Rectal smooth muscle tissue (tissue), 1 donor: Measurements from ENCODE around the gene CHI3L2.

Experiments used
- H3K27ac ChIP-seq: one replicate; pipeline ENCODE4 v1.7.0; 2013; ENCODE audit warnings: low read depth, low read length, inconsistent platforms
- H3K27me3 ChIP-seq: one replicate; pipeline ENCODE4 v1.7.0; 2013; ENCODE audit warnings: low read length; ENCODE audit not compliant: control insufficient read depth, insufficient read depth
- H3K36me3 ChIP-seq: one replicate; pipeline ENCODE4 v1.7.0; 2013; ENCODE audit warnings: low read length; ENCODE audit not compliant: control insufficient read depth, insufficient read depth
- H3K4me1 ChIP-seq: one replicate; pipeline ENCODE4 v1.7.0; 2013; ENCODE audit warnings: low read length; ENCODE audit not compliant: control insufficient read depth, insufficient read depth
- H3K4me3 ChIP-seq: one replicate; pipeline ENCODE4 v1.7.0; 2013; ENCODE audit warnings: low read length
- H3K9ac ChIP-seq: one replicate; pipeline ENCODE4 v1.7.0; 2013; ENCODE audit warnings: low read length

Gene CHI3L2

DNA sequence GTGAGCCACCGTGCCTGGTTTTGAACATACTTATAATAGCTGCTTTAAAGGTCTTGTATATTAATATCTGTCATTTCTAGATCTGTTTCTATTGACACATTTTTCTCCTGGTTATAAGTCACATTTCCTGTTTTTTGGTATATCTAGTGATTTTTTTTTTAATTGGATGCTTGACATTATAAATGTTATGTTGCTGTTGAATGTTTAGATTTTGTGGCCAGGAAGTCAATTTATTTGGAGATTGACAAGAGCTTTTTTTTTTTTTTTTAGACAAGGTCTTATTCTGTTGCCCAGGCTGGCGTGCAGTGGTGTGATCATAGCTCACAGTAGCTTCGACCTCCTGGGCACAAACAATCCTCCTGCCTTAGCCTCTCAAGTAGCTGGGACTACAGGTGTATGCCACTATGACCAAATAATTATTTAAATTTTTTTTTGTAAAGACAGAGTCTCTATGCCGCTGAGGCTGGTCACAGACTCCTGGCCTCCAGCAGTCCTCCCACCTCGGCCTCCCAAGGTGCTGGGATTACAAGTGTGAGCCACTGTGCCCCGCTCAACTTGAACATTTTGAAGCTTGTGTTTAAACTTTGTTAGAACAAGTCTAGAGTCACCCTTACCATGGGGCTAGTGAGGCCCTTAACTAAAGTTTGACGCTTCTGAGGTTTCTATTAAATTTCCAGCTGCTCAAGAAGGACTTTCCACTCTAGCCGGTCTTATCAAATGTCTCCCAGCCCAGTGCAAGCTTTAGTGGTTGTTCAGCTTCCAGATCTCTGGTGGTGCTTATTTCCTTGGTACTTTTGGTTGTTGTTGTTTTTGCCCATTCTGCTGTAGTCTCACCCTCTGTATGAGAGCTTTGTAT is 8.6 kb upstream of the CHI3L2 start:
- H3K27me3 ChIP-seq = no peaks in the 10 kb centered on the region
- no peak overlapping the region for H3K9ac ChIP-seq
- H3K4me3 ChIP-seq = no peak overlapping the region
- no peak overlapping the region for H3K27ac ChIP-seq
- no peaks in the 10 kb centered on the region for H3K4me1 ChIP-seq
- no peaks in the 10 kb centered on the region for H3K36me3 ChIP-seq

DNA sequence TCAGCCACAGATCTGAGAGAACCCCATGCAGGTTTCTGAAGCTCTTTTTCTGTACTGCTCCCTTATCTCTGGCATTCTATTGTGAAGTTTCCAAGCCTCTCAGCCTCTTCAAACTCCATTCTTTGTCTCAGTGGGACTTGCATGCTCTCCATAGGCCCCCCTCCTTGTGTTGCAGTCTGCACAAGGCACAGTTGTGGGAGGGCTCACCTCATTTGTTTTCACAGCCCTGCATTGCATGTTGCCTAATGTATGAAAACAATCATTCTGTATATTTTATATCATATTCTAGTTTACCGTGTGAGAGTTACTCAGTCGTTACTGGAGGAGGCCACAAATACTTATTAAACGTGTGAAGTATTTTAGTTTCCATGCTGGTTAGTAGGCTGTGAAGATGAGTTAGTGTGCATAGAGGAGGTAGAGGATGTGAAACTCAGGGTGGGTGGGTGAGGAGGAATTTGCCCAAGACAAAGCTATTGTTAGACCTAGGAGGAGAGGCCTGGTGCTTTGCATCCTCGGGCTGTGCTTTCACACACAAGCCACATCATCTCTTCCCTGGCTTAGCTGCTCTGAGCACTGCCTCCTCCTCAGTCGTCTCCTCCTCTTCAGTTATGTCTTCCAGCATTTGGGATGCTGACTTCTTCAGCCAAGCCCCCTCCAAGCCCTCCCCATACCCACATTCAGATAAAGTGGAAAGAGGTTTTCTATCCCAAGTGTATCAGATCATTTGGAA is 7.8 kb upstream of the CHI3L2 start:
- Histone ChIP-seq H3K9ac (no peak overlapping the region), H3K4me1 (no peaks in the 10 kb centered on the region), H3K27me3 (no peaks in the 10 kb centered on the region), H3K4me3 (no peak overlapping the region), H3K36me3 (no peaks in the 10 kb centered on the region), H3K27ac (no peak overlapping the region)

DNA sequence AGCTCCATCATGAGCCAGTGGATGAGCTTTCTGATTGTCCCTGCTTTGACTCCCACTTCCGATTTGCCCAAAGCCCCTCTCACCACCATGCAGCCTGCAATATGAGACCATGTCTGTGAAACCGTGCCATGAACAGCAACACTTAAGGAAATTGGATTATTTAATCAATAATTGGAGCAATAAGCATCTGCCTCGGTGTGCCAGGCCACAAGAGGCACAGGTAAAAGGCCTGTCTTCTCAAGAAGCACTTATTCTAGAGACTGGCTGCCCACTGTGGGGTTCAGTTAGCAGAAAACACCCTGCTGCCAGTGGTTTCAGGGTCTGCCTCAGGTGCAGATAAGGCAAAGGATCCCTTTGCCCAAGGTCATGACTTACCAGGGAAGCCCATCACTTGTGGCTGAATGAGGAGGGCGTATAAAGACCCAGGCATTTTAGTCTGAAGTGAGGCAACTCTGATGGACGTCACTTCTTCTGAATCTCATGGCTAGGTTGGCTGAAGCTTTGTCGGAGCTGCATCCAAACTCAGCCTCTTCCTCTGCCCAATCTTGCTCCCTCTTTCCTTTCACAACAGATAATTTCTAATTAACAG is 7.1 kb upstream of the CHI3L2 start:
- H3K4me3 ChIP-seq = no peak overlapping the region
- H3K36me3 ChIP-seq = no peaks in the 10 kb centered on the region
- no peaks in the 10 kb centered on the region for H3K4me1 ChIP-seq
- no peaks in the 10 kb centered on the region for H3K27me3 ChIP-seq
- H3K27ac ChIP-seq = no peak overlapping the region
- H3K9ac ChIP-seq = no peak overlapping the region

DNA sequence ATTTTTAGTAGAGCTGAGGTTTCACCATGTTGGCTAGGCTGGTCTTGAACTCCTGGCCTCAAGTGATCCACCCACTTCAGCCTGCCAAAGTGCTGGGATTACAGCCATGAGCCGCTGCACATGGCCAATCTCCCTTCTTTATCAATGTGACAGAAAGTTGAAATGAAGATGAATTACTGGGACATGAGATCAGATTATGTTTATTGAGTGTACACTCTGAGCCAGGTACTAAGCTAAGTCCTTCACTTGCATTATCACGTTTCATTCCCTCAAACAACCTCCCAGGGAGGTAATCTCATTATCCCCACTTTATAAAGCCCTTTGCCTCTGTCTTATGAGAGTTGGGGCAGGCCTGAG is 6.3 kb upstream of the CHI3L2 start:
- no peaks in the 10 kb centered on the region for H3K4me1 ChIP-seq
- H3K4me3 ChIP-seq = no peak overlapping the region
- H3K27ac ChIP-seq = no peak overlapping the region
- no peak overlapping the region for H3K9ac ChIP-seq
- H3K27me3 ChIP-seq = no peaks in the 10 kb centered on the region
- H3K36me3 ChIP-seq = no peaks in the 10 kb centered on the region

DNA sequence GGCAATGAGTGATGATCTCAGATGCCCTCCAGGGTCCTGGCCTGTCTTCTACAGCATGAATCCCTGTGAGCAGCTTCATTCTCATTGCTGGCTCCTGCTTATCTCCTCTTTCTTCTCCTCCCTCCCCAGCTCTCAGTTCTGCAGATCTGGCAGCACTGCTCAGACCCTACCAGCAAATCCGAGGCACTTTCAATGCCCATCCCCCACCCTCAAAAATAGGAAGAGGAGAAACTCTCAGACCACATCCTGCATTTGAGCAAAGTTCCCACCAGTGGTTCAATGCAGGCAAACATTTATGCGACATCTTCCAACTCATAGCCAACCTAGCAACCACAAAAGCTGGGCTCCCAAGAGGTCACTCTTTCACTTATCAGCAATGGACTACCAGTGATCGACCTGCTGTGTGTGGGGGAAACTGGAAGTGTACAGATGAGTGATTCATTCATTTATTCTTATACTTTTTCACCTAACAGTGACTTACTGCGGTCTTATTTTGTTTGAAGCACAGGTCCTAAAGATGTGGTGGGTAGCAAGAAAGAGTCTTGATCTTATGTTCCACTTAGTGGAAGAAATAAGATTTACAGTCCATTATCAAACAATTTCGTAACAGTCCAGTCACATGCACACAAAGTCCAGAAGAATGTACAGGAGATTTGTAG is 5.8 kb upstream of the CHI3L2 start:
- Histone ChIP-seq H3K4me1 (no peaks in the 10 kb centered on the region), H3K9ac (no peak overlapping the region), H3K27me3 (no peaks in the 10 kb centered on the region), H3K36me3 (no peaks in the 10 kb centered on the region), H3K27ac (no peak overlapping the region), H3K4me3 (no peak overlapping the region)

DNA sequence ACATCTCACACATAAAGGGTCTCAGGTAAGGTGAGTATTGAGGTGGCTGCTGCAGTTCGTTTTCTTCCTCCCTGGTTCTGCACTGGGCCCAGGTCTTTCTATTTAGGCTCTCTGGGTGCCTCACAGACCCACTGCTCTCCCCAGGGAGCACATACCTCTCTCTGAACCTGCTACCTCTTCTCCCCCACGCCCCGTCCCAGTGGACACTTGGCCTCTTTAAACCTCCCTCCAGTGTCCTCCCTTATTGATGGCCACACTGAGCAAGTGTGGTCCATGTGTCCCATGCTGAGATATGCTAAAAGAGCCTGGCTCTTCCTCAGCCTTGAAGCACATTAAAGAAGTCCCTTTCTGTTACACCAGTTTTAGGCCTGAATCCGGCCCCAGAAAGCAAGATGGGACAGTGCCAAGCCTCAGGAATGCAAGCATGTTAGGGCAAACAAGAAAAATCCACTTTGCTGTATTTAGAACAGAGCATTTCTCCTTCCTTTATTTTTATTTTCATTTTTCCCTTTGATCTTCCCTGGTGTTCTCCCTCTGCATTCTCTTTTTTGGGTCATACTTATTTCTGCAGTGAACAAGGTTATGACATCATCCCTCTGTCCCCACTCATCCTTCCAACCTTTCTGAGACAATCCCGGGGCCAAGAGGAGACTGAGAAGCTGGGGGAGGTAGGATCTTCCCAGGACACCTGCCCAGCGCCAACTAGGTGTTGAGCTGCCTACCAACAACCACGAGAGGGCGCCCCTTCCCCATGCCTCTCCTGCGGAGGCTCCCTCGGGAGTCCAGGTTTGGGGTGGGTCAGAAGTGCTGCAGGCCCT is 5.0 kb upstream of the CHI3L2 start:
- H3K9ac ChIP-seq = no peak overlapping the region
- H3K4me1 ChIP-seq = no peaks in the 10 kb centered on the region
- H3K27ac ChIP-seq = no peak overlapping the region
- H3K36me3 ChIP-seq = no peaks in the 10 kb centered on the region
- no peaks in the 10 kb centered on the region for H3K27me3 ChIP-seq
- no peak overlapping the region for H3K4me3 ChIP-seq

DNA sequence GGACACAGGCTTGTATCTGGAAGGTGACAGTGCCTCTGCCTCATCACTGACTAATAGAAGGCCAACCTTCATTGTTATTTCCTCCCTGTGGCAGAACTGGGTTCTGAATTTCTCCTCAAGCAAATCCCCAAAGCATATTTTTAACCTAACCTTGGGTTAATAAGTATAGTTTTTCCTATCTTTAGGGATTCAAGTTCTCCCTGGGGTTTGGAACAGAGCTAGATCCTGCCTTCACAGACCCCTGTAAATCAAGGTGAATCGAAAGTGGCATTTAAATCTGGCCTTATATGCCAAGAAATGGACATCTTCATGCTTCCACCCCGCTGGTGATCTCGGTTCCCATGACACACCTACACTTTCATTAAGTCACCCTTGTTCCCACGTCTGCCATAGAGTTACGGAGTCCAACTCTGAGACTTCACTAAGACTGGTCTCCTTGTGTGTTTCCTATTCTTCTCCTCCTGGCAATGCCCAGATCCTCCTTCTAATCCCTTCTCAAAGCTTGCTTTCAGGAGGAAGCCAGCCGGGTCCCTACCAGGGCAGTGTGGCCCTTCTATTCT is 4.3 kb upstream of the CHI3L2 start:
- no peaks in the 10 kb centered on the region for H3K4me1 ChIP-seq
- no peaks in the 10 kb centered on the region for H3K36me3 ChIP-seq
- no peak overlapping the region for H3K4me3 ChIP-seq
- H3K9ac ChIP-seq = no peak overlapping the region
- H3K27ac ChIP-seq = no peak overlapping the region
- H3K27me3 ChIP-seq = no peaks in the 10 kb centered on the region

DNA sequence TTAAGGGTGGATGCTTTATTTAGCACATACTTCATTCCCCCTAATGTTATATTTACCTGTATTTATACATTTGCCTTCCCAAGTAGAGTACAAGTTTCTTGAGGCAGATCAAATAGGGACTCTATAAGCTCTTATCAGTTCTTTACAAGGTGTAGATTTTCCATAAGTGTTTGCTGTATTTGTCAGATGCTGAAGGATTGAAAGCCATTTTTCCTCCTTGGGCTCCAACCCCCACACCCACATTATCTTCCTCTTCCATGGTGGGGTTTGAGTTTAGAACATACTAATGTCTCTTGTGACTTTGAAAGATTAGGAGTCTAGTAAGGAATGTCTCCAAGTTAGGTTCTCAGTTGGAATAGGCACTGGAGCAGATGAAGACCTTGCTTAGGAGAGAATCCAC is 2.4 kb upstream of the CHI3L2 start:
- Histone ChIP-seq H3K27ac (no peak overlapping the region), H3K27me3 (no peaks in the 10 kb centered on the region), H3K4me1 (no peaks in the 10 kb centered on the region), H3K4me3 (no peak overlapping the region), H3K36me3 (no peaks in the 10 kb centered on the region), H3K9ac (no peak overlapping the region)

DNA sequence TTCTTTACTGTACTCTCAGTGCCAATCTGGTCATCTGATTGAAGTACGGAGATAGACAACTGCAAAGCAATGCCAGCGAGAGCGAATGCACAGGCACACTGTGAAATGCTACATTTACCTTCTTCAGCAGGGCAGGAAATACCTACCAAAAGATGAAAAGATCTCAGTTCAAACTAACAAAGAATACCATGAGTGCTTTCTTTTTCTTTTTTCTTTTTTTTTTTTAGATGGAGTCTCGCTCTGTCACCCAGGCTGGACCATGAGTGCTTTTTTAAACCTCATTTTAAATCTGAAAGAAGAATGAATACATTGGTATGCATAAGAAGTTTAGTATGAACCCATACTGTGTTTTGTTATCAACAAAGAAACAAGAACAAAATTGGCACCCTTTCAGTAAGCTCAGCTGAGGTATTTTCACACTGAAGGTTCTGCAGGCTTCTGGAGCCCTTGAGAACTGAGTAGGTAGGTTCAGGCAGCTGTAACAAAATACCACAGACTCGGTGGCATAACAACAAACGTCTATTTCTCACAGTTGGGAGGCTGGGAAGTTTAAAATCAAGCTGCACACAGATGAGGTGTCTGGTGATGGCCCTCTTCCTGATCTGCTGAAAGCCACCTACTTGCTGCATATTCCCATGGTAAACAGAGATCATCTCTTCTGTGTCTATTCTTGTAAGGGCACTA is 1.7 kb upstream of the CHI3L2 start:
- Histone ChIP-seq H3K27me3 (no peaks in the 10 kb centered on the region), H3K9ac (no peak overlapping the region), H3K4me1 (no peaks in the 10 kb centered on the region), H3K27ac (no peak overlapping the region), H3K4me3 (no peak overlapping the region), H3K36me3 (no peaks in the 10 kb centered on the region)

DNA sequence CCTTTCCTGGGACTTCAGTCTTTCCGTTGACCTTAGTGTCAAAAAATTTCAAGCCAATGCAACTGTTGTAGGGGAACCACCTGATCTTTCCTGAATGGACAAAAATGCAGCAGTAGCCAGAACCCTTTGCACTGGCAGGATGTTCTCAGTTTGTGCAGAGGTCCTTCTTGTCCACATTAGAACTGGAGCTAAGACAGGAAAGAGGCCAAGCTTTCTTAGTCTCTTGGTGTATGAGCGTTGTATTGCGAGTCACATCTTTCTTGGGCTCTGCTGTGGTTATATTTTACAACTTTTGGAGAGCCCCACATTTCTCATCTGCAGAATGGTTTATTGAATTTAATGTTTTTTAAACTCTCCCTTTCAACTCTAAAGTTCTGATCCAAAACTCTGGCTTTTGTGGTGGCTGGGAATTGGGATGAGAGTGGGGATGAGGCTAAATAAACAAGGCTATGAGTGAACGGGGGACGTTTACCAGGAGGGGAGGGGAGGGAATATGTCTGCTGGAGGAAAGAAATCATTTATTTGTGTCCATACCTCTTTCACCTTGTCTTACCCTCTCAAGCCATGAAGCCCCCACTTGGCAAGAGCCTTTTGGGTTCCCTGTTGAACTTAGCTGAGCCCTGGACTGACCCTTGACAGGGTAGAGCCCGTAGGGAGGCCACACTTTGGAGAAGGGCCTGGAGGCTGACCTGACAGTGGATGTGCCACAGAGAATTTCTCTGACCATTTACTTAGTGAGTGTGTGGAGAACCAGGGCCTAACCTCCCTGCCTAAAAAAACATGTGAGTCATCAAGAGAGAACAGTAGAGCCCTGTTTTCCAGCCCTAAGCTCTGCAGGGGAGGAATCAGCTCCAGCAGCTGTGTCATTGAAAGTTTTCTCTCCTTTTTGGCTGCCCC is 586 bp downstream of the CHI3L2 start:
- no peaks in the 10 kb centered on the region for H3K36me3 ChIP-seq

DNA sequence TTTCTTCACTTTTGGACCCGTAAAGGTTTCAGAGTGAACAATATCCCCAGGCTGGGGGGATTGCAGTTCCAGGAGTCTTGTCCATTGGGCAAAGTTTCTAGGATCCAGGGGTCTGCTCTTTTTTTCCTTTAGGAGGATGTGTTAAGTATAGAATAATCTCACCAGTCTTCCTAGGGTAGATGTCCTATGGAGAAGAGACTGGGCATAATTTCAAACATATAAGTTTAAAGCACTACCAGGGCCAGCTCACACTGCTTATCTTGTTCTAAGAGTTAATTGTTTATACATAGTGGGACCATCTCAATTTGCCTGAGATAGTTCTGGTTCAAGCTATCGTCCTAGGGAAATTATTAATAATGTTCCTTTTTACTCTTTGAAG is 1.2 kb downstream of the CHI3L2 start:
- Histone ChIP-seq H3K36me3 (no peaks in the 10 kb centered on the region), H3K4me3 (no peak overlapping the region), H3K9ac (no peak overlapping the region), H3K4me1 (no peaks in the 10 kb centered on the region), H3K27ac (no peak overlapping the region), H3K27me3 (no peaks in the 10 kb centered on the region)

More for the DNA sequence above, 586 bp downstream of the CHI3L2 start:
- no peaks in the 10 kb centered on the region for H3K4me1 ChIP-seq
- H3K9ac ChIP-seq = no peak overlapping the region
- no peak overlapping the region for H3K4me3 ChIP-seq
- no peak overlapping the region for H3K27ac ChIP-seq
- no peaks in the 10 kb centered on the region for H3K27me3 ChIP-seq
